Upper lobe of left lung (tissue), 4 donors: ENCODE results near the gene SNRNP70.

Source experiments
- POLR2A ChIP-seq, 4 donors: fragments of 450-650 bp; IDR thresholded peaks; one replicate each; pipeline ENCODE4 v1.5.1; 2016 to 2017; ENCODE audit warnings: antibody characterized with exemption in 4 of 4, mild to moderate bottlenecking in 2 of 4
- TF ChIP-seq, protein P1 (sequence below), 6 experiments: fragments of 450-650 bp in 4 of 6; fragments of 200-600 bp in 2 of 6; sonication (generic) in 2 of 6; IDR thresholded peaks; one replicate each; pipeline ENCODE4 v1.5.1; 2016 to 2019; ENCODE audit warnings: antibody characterized with exemption in 6 of 6

DNA sequence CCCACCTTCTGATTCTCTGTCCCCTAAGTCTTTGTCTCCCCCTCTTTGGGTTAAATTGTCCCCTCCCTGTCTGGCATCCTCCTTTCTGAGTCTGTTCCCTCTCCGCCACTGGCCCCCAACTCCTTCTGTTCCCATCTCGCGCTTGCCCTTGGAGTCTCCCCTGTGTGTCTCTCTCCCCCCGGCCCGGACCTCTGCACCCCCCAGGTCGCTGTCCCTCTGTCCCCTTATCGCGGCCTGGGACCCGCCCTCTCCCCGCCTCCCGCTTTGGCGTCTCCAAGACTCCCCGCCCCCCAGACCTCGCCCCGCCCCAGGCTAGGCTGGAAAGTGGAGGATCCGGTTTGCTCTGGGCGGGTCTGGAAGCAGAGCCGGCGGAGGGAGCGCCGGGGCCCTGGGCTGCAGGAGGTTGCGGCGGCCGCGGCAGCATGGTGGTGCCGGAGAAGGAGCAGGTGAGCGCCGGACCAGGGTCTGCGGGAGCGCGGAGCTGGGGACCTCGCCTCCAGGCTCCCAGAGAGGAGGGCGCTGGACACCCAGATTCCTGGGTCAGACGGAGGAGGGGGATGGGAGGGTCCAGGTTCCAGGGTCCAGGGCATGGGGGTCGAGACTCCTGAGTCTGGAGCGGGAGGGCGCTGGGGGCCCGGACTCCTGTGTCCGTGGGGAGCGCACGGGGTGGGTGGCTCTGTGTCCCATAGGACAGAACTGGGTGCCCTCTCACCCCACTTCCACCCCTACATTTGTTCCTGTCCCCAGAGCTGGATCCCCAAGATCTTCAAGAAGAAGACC is 72.4 kb downstream of the SNRNP70 start, which contains the start of gene TRPM4:
- TF ChIP-seq, protein P1, sequence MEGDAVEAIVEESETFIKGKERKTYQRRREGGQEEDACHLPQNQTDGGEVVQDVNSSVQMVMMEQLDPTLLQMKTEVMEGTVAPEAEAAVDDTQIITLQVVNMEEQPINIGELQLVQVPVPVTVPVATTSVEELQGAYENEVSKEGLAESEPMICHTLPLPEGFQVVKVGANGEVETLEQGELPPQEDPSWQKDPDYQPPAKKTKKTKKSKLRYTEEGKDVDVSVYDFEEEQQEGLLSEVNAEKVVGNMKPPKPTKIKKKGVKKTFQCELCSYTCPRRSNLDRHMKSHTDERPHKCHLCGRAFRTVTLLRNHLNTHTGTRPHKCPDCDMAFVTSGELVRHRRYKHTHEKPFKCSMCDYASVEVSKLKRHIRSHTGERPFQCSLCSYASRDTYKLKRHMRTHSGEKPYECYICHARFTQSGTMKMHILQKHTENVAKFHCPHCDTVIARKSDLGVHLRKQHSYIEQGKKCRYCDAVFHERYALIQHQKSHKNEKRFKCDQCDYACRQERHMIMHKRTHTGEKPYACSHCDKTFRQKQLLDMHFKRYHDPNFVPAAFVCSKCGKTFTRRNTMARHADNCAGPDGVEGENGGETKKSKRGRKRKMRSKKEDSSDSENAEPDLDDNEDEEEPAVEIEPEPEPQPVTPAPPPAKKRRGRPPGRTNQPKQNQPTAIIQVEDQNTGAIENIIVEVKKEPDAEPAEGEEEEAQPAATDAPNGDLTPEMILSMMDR (IDR thresholded peaks at IDR 0.05), result peak in 1 of 6 experiments; percentile 4
- TF ChIP-seq POLR2A (IDR thresholded peaks at IDR 0.05), result peak in 3 of 4 donors; percentile 55 to 83 (median 58)
